NCI-H2171 (cell line): ENCODE measurements around the gene LARGE1.
A peak's percentile ranks its signal among the peaks of the same experiment; 100 is the strongest.
"Not testable (repeated sequence)": the region's sequence is repeated elsewhere in the genome, so short reads cannot be mapped to it uniquely, and the experiment has no call there.

ENCODE experiments used
- DNase-seq: peaks from one replicate; lab custom pipeline; 2025; lab: John Stamatoyannopoulos, UW

The LARGE1 gene

GRCh38 chr22:33883961-33884808, 36.1 kb downstream of the LARGE1 start:
- DNase-seq: no peak

- DNase-seq: no peak
Observed at GRCh38 chr22:33883561-33883960, 36.7 kb downstream of the LARGE1 start.

- DNase-seq: no peak
Observed at GRCh38 chr22:33882991-33883390, 37.3 kb downstream of the LARGE1 start.

DNA sequence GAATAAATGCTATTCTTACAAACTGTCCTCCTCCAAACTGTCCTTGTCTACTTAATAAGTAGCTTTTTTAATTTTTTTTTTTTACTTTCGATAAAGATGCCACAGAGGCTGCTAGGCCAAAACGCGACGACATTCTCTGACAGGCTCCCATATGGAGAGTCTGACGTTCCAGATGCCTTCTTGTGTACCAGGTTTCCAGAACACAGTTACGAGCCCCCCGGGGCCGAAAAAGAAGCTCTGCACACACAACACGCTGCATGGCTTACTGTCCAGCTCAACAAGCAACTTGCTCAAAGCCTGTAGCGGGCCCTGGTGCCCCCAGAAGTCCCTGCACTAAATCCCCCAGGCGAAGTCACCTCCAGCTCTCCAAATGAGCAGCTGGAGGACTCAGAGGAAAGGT, 39.3 kb downstream of the LARGE1 start:
- DNase-seq: peak; percentile 39

DNA sequence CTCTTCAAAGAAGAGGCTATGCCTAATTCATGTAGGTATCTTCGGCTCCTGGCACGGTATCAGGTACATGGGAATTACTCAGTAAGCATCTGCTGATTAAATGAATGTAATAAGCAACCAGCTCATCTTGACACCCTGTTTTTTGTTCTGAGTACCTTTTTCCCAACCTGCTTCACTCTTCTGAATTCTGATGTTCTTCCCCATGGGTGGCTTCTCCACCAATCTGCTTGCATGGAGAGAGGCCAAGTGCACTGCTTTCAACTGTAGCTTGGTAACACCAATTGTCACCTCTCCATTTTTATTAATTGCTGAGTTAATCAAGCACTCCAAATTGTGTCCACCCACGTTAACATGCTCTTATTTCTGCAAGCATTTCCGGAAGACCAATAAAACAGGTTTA, 40.5 kb downstream of the LARGE1 start:
- DNase-seq: no peak

DNA sequence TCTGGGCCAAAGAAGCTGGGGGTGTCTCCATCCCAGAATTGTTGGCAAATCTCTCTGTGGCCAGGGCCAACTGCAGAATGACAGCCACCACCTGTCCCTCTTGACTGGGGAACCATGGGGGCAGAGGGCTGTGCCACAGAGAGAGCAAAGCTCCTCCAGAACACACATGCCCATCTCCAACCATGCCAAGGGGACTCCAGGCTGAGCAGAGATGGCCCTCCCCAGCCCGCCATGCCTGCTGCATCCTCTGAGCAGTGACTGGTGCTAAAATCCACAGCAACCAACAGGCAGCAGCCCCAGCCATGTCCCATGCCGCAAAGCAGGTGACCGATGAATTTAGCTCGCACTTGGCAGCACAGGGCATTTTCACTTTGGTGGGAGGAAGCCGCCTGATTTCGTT, 45.0 kb downstream of the LARGE1 start:
- no peak for DNase-seq

GRCh38 chr22:33874206-33874605, 46.1 kb downstream of the LARGE1 start:
- no peak for DNase-seq

DNA sequence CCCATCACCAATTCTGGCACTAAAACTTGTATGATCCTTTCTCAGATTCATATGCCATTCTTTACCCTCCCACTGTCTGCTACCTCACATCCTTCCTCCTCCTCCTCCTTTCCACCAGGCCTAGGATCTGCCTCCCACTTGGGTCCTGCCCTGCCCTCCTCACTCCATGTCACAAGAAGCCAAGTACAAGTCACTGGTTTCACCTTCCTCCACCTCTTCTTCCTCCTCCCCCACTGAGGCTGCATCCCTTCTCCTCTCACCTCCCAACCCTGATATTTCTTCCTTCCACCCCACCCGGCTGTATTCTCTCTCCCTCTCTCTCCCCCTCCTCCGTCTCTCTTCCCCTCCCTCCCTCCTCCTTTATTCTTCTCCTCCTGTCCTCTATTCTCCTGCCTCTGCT, 46.6 kb downstream of the LARGE1 start:
- DNase-seq: no peak

- no peak for DNase-seq
Observed at GRCh38 chr22:33873186-33873585, 47.1 kb downstream of the LARGE1 start.

DNA sequence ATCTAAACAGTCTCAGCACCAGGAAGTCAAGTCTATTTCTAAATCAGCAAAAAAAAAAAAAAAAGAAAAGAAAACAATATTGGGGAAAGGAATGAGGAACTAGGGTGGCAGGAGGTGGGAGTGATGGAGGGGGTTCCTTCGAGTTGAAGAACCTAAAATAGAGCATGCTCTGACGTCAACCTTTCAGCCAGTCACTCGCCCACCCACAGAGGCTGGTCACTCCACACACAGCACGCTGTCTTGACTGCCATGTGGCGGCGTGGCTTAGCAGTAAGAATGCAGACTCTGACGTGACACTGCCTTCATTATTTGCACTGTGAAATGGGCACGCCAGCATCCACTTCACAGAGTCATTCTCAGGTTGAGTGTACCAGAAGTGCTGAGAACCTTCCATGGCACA, 48.3 kb downstream of the LARGE1 start:
- no peak for DNase-seq

- no peak for DNase-seq
Observed at GRCh38 chr22:33869946-33870345, 50.3 kb downstream of the LARGE1 start.

- DNase-seq: no peak
Observed at GRCh38 chr22:33867971-33868370, 52.3 kb downstream of the LARGE1 start.

DNA sequence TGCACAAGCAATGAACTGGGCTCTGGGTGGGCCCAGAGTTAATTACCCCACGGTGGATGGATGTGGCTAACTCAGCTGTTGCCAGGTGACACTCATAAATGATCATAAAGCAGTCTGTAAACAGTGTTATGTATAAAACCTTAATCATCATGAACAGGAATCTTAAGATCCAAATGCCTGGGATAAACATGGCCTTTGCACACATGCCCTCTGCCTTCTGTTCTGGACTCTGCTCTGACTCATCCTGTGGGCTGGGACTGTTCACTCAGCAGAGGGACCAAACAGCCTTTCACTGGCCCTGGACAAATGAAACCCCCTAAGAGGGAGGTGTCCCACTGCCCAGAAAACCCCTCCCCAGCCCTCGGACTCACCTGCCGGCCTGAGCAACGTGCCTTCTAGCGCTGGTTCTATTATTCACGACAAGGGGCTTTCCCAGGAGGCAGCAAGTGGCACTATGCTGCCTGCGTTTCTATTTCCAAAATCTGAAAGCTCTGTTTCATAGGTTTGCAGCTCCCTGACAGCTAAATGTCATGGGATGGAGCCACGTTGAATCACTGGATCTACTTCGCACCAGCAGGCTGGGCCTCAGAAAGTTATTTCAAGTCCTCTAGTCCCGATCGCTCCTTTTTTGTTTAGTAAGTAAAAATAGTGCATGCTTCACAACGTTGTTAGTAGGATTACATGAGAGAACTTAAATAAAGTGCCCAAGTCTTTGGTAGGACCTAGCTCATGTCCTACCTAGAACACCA, 53.0 kb downstream of the LARGE1 start:
- no peak for DNase-seq

GRCh38 chr22:33866511-33866910, 53.8 kb downstream of the LARGE1 start:
- no peak for DNase-seq

DNA sequence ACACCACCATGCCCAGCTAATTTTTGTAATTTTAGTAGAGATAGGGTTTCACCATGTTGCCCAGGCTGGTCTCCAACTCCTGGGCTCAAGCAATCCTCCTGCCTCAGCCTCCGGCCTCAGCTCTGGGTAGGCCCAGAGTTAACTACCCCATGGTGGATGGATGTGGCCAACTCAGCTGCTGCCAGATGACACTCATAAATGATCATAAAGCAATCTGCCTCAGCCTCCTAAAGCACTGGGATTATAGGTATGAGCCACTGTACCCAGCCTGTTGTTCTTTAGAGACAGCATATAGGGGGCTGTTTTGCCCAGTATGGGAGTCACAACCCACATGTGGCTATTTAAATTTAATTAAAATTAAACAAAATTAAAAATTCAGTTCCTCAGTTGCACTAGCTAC, 54.3 kb downstream of the LARGE1 start:
- no peak for DNase-seq

GRCh38 chr22:33865248-33865647, 55.0 kb downstream of the LARGE1 start:
- DNase-seq: no peak

DNA sequence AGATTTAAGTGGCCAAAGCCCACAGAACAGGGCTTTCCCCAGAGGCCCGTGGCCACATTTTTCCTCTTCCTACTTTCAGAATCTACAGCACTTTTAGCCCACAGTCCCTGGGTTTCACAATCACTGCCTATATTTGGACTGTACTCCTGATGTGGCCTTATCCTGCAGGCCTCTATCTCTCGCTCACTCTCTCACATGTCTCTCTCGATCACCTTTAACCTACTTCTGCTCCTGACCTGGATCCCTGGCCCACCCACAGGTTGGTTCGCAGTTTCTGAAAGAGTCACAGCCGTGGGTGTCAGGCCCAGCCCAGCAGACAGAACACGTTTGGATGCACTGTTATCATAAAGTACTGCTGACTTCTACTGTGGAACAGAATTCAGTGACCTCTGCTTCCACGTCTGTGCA, 55.5 kb downstream of the LARGE1 start:
- no peak for DNase-seq

DNA sequence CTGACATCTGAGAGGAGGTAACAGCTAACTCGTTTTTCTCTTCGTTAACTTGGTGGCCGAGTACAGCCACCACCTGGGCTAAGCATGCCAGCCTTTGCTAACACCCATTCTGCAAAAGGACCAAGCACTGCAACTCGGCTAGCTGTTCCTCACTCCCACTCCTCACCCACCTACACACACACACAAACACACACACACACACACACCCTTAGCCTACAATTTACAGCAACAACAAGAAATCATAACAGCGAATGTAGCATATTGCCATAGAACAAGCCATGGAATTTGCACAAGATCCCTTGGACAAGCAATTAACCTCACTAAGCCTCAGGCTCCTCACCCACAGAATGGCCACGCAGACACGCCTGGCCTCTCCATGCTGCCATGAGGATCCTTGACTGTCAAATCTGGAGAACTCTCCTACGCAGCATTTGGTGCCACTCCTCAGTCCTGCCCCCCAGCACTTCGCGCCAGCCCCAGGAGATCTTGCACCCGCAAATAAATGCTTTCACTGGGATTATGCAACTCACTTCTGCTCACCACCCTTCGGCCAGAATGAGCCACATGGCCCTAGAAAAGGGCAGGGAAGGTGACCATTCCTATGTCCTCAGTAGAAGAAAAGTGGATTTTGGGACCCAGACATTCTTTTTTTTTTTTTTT, 58.9 kb downstream of the LARGE1 start:
- DNase-seq: no peak

DNA sequence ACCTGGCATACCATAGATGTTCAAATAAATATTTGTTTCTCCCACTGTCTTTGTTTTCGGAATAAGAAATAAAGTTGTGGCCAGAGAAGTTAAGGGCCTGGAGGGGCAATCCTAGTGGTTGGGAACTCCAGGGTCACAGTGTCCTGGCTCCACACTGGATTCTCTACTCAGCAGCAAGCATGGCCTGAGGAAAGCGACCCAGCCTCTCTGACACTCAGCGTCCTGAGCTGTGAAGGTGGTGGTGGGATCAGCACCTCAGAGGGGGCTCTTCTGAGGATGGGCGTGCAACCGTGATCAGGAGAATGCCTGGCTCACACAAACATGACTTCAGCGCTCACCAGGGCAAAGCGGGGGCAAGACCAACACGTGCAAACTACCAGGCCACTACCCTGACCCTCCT, 59.9 kb downstream of the LARGE1 start:
- no peak for DNase-seq

GRCh38 chr22:33859311-33859710, 61.0 kb downstream of the LARGE1 start:
- DNase-seq: no peak

- DNase-seq: not testable (repeated sequence)
Observed at GRCh38 chr22:33858653-33859052, 61.6 kb downstream of the LARGE1 start.

DNA sequence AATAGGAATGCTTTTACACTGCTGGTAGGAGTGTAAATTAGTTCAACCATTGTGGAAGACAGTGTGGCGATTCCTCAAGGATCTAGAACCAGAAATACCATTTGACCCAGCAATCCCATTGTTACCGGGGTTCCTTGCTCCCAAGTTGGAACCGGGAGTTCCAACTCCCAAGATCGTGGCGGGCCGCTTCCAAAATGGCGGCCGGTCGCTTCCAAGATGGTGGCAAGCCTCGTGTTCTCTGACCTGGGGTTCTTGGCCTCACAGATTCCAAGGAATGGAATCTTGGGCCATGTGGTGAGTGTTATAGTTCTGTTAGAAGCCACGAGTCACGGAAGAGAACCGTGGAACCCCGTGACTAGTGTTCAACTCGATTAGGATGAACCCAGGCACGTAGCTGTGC, 62.5 kb downstream of the LARGE1 start:
- not testable (repeated sequence) for DNase-seq

DNA sequence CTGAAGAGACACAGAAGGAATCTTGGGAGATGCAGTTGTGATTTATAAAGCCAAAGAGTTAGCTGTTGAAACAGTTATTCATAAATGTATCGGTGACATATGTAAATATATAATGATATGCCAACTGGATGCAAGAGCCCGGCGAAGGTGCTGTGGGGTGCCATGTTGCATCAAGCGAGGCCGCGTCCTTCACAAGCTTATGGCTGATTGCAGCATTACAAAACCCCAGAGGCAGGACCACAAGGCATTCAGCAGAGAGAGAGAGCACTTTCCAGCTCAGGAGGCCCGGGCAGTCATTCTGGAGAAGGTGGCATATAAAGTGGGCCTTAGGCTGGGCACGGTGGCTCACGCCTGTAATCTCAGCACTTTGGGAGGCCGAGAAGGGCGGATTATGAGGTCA, 65.6 kb downstream of the LARGE1 start:
- DNase-seq: no peak
